KMS-11 (cell line): ENCODE measurements around the gene DOCK7.
A peak's percentile ranks its signal among the peaks of the same experiment; 100 is the strongest.

Experiments used
- H2AFZ ChIP-seq: fragments of 200-600 bp; sonication (generic); 2 replicates; pipeline ENCODE4 v1.6.1; 2016; ENCODE audit warnings: antibody characterized with exemption, mixed run types, low read depth
- H3K27ac ChIP-seq: fragments of 200-600 bp; sonication (generic); 2 replicates; pipeline ENCODE4 v1.6.1; 2016; ENCODE audit warnings: mild to moderate bottlenecking, mixed run types
- H3K27me3 ChIP-seq: fragments of 200-600 bp; sonication (generic); 2 replicates; pipeline ENCODE4 v1.6.1; 2017; ENCODE audit warnings: mild to moderate bottlenecking, low read depth, mixed run types, moderate library complexity; ENCODE audit not compliant: insufficient read depth
- H3K36me3 ChIP-seq: fragments of 200-600 bp; sonication (generic); 2 replicates; pipeline ENCODE4 v1.6.1; 2017; ENCODE audit warnings: mild to moderate bottlenecking, mixed run types; ENCODE audit not compliant: insufficient read depth
- H3K4me1 ChIP-seq: fragments of 200-600 bp; sonication (generic); 2 replicates; pipeline ENCODE4 v1.6.1; 2016; ENCODE audit warnings: mild to moderate bottlenecking, low read depth, mixed run types; ENCODE audit not compliant: poor library complexity, severe bottlenecking
- H3K4me2 ChIP-seq: fragments of 200-600 bp; sonication (generic); 2 replicates; pipeline ENCODE4 v1.7.0; 2016; ENCODE audit warnings: mild to moderate bottlenecking, mixed run types
- H3K4me3 ChIP-seq: fragments of 200-600 bp; sonication (generic); IDR thresholded peaks from 2 replicates; pipeline ENCODE4 v1.6.1; 2017; ENCODE audit warnings: low read depth, low read length, mixed read lengths; ENCODE audit not compliant: insufficient read depth
- H3K79me2 ChIP-seq: fragments of 200-600 bp; sonication (generic); 2 replicates; pipeline ENCODE4 v1.6.1; 2016; ENCODE audit warnings: low read depth, mixed run types; ENCODE audit not compliant: insufficient read depth
- H3K9ac ChIP-seq: fragments of 200-600 bp; sonication (generic); 2 replicates; pipeline ENCODE4 v1.6.1; 2016; ENCODE audit warnings: mild to moderate bottlenecking, mixed run types
- H4K20me1 ChIP-seq: fragments of 200-600 bp; sonication (generic); 2 replicates; pipeline ENCODE4 v1.6.1; 2016; ENCODE audit warnings: mild to moderate bottlenecking, mixed run types; ENCODE audit not compliant: insufficient read depth
- CTCF ChIP-seq: fragments of 200-600 bp; sonication (generic); conservative IDR thresholded peaks from 2 replicates; pipeline ENCODE4 v1.6.1; 2017; ENCODE audit warnings: low read depth, mild to moderate bottlenecking, antibody characterized with exemption, low read length, moderate library complexity, mixed read lengths

Gene DOCK7

GRCh38 chr1:62693123-62693522 is 4.9 kb upstream of the DOCK7 start:
- H3K4me3 ChIP-seq, result no peak overlapping the region
- no peaks in the 10 kb centered on the region for H4K20me1 ChIP-seq
- peaks cover 7% of the 10 kb centered on the region for H3K4me1 ChIP-seq
- no peak overlapping the region for H3K9ac ChIP-seq
- H3K27me3 ChIP-seq, result no peaks in the 10 kb centered on the region
- H2AFZ ChIP-seq, result no peak overlapping the region
- H3K27ac ChIP-seq, result no peak overlapping the region
- TF ChIP-seq CTCF, result no peak
- H3K79me2 ChIP-seq, result no peaks in the 10 kb centered on the region
- H3K4me2 ChIP-seq, result no peak overlapping the region
- no peaks in the 10 kb centered on the region for H3K36me3 ChIP-seq

- no peak for TF ChIP-seq CTCF
- no peak overlapping the region for H3K4me2 ChIP-seq
- no peak overlapping the region for H3K4me3 ChIP-seq
- no peak overlapping the region for H3K9ac ChIP-seq
- no peaks in the 10 kb centered on the region for H3K27me3 ChIP-seq
- no peaks in the 10 kb centered on the region for H3K79me2 ChIP-seq
- no peak overlapping the region for H3K27ac ChIP-seq
- no peaks in the 10 kb centered on the region for H4K20me1 ChIP-seq
- H3K36me3 ChIP-seq, result no peaks in the 10 kb centered on the region
- H2AFZ ChIP-seq, result no peak overlapping the region
- H3K4me1 ChIP-seq, result peaks cover 16% of the 10 kb centered on the region
Measured at GRCh38 chr1:62691062-62691844, 3.1 kb upstream of the DOCK7 start.

- Histone ChIP-seq H3K4me2 (peak overlapping the region; percentile 19; the same call in 1 of the 2 replicates), H3K27ac (no peak overlapping the region), H3K36me3 (no peaks in the 10 kb centered on the region), H3K9ac (no peak overlapping the region), H4K20me1 (no peaks in the 10 kb centered on the region), H3K27me3 (no peaks in the 10 kb centered on the region), H3K4me3 (no peak overlapping the region), H2AFZ (no peak overlapping the region), H3K4me1 (peaks cover 20% of the 10 kb centered on the region), H3K79me2 (no peaks in the 10 kb centered on the region)
- TF ChIP-seq CTCF, result no peak
Measured at GRCh38 chr1:62689524-62689923, 1.3 kb upstream of the DOCK7 start.

GRCh38 chr1:62688687-62689085 is 500 bp upstream of the DOCK7 start:
- peak overlapping the region; percentile 59; the same call in 1 of the 2 replicates for H3K9ac ChIP-seq
- peak overlapping the region; percentile 78 for H3K4me3 ChIP-seq
- no peak overlapping the region for H3K27ac ChIP-seq
- H4K20me1 ChIP-seq, result no peaks in the 10 kb centered on the region
- no peaks in the 10 kb centered on the region for H3K79me2 ChIP-seq
- peak overlapping the region; percentile 66 for H3K4me2 ChIP-seq
- H2AFZ ChIP-seq, result peak overlapping the region; percentile 95
- H3K4me1 ChIP-seq, result peaks cover 20% of the 10 kb centered on the region
- no peak for TF ChIP-seq CTCF
- no peaks in the 10 kb centered on the region for H3K36me3 ChIP-seq
- H3K27me3 ChIP-seq, result no peaks in the 10 kb centered on the region
